Measurements from ENCODE around the gene EPB41L4B.

DNA sequence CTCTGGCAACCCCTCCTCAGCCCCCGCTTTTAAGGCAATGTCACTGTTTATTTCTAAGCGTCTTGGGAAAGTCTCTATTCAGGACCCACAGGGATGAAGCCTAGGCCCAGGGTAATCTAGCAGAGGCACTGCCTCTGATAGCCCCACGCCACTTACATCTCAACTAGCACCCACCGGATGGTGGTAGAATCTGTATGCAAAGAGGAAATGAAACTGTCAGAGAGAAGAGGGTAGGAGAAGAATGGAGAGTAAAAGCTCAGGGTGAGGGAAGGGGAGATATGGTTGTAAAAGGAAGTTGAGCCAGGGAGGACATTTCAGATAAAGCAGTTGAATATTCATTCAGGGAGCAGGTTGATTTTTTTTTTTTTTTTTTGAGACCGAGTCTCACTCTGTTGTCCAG is 156.8 kb downstream of the EPB41L4B start:
- TF ChIP-seq, protein P1, sequence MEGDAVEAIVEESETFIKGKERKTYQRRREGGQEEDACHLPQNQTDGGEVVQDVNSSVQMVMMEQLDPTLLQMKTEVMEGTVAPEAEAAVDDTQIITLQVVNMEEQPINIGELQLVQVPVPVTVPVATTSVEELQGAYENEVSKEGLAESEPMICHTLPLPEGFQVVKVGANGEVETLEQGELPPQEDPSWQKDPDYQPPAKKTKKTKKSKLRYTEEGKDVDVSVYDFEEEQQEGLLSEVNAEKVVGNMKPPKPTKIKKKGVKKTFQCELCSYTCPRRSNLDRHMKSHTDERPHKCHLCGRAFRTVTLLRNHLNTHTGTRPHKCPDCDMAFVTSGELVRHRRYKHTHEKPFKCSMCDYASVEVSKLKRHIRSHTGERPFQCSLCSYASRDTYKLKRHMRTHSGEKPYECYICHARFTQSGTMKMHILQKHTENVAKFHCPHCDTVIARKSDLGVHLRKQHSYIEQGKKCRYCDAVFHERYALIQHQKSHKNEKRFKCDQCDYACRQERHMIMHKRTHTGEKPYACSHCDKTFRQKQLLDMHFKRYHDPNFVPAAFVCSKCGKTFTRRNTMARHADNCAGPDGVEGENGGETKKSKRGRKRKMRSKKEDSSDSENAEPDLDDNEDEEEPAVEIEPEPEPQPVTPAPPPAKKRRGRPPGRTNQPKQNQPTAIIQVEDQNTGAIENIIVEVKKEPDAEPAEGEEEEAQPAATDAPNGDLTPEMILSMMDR (IDR thresholded peaks at IDR 0.05), result no peak
- no peak for TF ChIP-seq POLR2A (IDR thresholded peaks at IDR 0.05)

Measured in breast epithelium (tissue), 3 donors.